HepG2 (cell line): ENCODE measurements around the gene CTNNA2. TPM values are rescaled to one million over a fixed set of nuclear protein-coding genes. Genes with fewer than 3 reads are reported as not detected.

ENCODE experiments used
- ATAC-seq: fragments of 200-7000 bp; cut with Tn5 transposase; 3 replicates; pipeline ENCODE4 v1.9.1; 2020; ENCODE audit warnings: mild to moderate bottlenecking, moderate library complexity
- BruUV-seq: library from RNA; stranded (reverse); fragments of 400-500 nt; replicated peaks from 2 replicates; lab custom pipeline; 2021; lab: Mats Ljungman, UMichigan
- CTCF ChIA-PET: fragments of 300-600 bp; formaldehyde crosslinking; extraction: SDS; loops from one replicate; lab custom pipeline; 2021; ENCODE audit warnings: low total read pairs, inconsistent platforms, low intra/inter-chr PET ratio; lab: Yijun Ruan, JAX
- POLR2A ChIA-PET: fragments of 350-600 bp; sonication (Branson Sonifier 250); formaldehyde crosslinking; loops from one replicate; lab custom pipeline; 2020; ENCODE audit warnings: antibody characterized with exemption, inconsistent platforms; lab: Yijun Ruan, JAX
- DNase-seq: peaks from one replicate; pipeline ENCODE4 v3.0.0-alpha.2; 2015; ENCODE audit warnings: low spot score
- FAIRE-seq: peaks from 3 replicates; lab custom pipeline; 2011; peaks lifted over from hg19 to GRCh38; lab: Jason Lieb, UNC
- H2AFZ ChIP-seq: one replicate; pipeline ENCODE4 v1.6.1; 2011; ENCODE audit warnings: low read length, inconsistent platforms
- H3K27ac ChIP-seq: fragments of 300-600 bp; 3 replicates; pipeline ENCODE4 v1.8.0; 2011; ENCODE audit warnings: mixed run types, mild to moderate bottlenecking, mixed read lengths, low read length, inconsistent platforms; ENCODE audit not compliant: insufficient read depth; ENCODE audit errors: extremely low read length
- H3K27me3 ChIP-seq, 2 experiments: fragments of 200-600 bp in 1 of 2; 2 replicates in 1 of 2; 3 replicates in 1 of 2; pipeline versions ENCODE4 v1.6.0 to v1.8.0; 2011; ENCODE audit warnings: low read length in 2 of 2, mild to moderate bottlenecking in 2 of 2, moderate library complexity in 2 of 2, inconsistent platforms in 1 of 2; ENCODE audit not compliant: insufficient read depth in 2 of 2, control insufficient read depth in 1 of 2
- H3K36me3 ChIP-seq, 2 experiments: fragments of 200-600 bp in 1 of 2; replicated peaks in 1 of 2; 2 replicates in 1 of 2; 3 replicates in 1 of 2; pipeline versions ENCODE4 v1.5.1 to v1.8.0; 2011; ENCODE audit warnings: low read length in 2 of 2, inconsistent platforms in 1 of 2; ENCODE audit not compliant: insufficient read depth in 2 of 2, control insufficient read depth in 1 of 2
- H3K4me1 ChIP-seq: 2 replicates; pipeline ENCODE4 v1.5.1; 2012; ENCODE audit warnings: low read length, inconsistent platforms; ENCODE audit not compliant: insufficient read depth
- H3K4me2 ChIP-seq: 2 replicates; pipeline ENCODE4 v1.6.0; 2011; ENCODE audit warnings: low read depth, low read length, inconsistent platforms
- H3K4me3 ChIP-seq, 3 experiments: fragments of 200-600 bp in 1 of 3; sonication (generic), shearing (Covaris generic) in 1 of 3; replicated peaks in 1 of 3; 2 replicates each; pipeline ENCODE4 v1.5.1; 2011 to 2016; ENCODE audit warnings: low read length in 3 of 3, inconsistent platforms in 2 of 3, low read depth in 2 of 3, mild to moderate bottlenecking in 2 of 3, control low read depth in 1 of 3, mixed read lengths in 1 of 3; ENCODE audit not compliant: insufficient read depth in 1 of 3
- H3K79me2 ChIP-seq: one replicate; pipeline ENCODE4 v1.6.1; 2011; ENCODE audit warnings: low read length, inconsistent platforms; ENCODE audit not compliant: insufficient read depth
- H3K9ac ChIP-seq: 2 replicates; pipeline ENCODE4 v1.6.0; 2011; ENCODE audit warnings: mild to moderate bottlenecking, low read depth, low read length, inconsistent platforms; ENCODE audit not compliant: insufficient read depth
- H3K9me3 ChIP-seq: 2 replicates; pipeline ENCODE4 v1.5.1; 2012; ENCODE audit warnings: mild to moderate bottlenecking, low read length
- H4K20me1 ChIP-seq: 2 replicates; pipeline ENCODE4 v1.6.0; 2011; ENCODE audit warnings: inconsistent platforms, mild to moderate bottlenecking, low read length, moderate library complexity; ENCODE audit not compliant: insufficient read depth
- CCDC6 ChIP-seq: sonication (generic); formaldehyde crosslinking; IDR thresholded peaks from 2 replicates; pipeline ENCODE4 v1.8.1; 2022; ENCODE audit warnings: mild to moderate bottlenecking, missing genetic modification reagents, moderate library complexity
- CEBPB ChIP-seq: IDR thresholded peaks from 2 replicates; pipeline ENCODE4 v1.6.1; 2011; ENCODE audit warnings: low read depth, low read length, improper control_type of control experiment, borderline replicate concordance
- DR1 ChIP-seq: sonication (generic); formaldehyde crosslinking; IDR thresholded peaks from 2 replicates; pipeline ENCODE4 v1.8.0; 2021; ENCODE audit warnings: mild to moderate bottlenecking, missing genetic modification reagents, inconsistent platforms
- KLF13 ChIP-seq: sonication (generic); formaldehyde crosslinking; IDR thresholded peaks from 2 replicates; pipeline ENCODE4 v1.4.0; 2020; ENCODE audit warnings: mild to moderate bottlenecking, missing genetic modification reagents
- MLLT10 ChIP-seq: sonication (generic); formaldehyde crosslinking; IDR thresholded peaks from 2 replicates; pipeline ENCODE4 v1.4.0; 2020; ENCODE audit warnings: missing genetic modification reagents
- NFYB ChIP-seq: sonication (generic); formaldehyde crosslinking; IDR thresholded peaks from 2 replicates; pipeline ENCODE4 v1.4.0; 2020; ENCODE audit warnings: missing genetic modification reagents
- SOX6 ChIP-seq, 2 experiments: fragments of 450-650 bp in 1 of 2; sonication (generic) in 1 of 2; formaldehyde crosslinking in 1 of 2; IDR thresholded peaks; 2 replicates each; pipeline versions ENCODE4 v1.4.0 to v1.6.1; 2017 to 2020; ENCODE audit warnings: antibody characterized with exemption in 1 of 2, mild to moderate bottlenecking in 1 of 2, missing genetic modification reagents in 1 of 2
- ZMYM4 ChIP-seq: sonication (generic); formaldehyde crosslinking; IDR thresholded peaks from 2 replicates; pipeline ENCODE4 v1.8.1; 2023; ENCODE audit warnings: mild to moderate bottlenecking, missing genetic modification reagents
- ZNF652 ChIP-seq: IDR thresholded peaks from 2 replicates; pipeline ENCODE4 v1.6.1; 2016; ENCODE audit warnings: low read depth, borderline replicate concordance
- ZSCAN9 ChIP-seq: IDR thresholded peaks from 2 replicates; pipeline ENCODE4 v1.6.1; 2016; ENCODE audit warnings: borderline replicate concordance
- WGBS: methylation state at CpG from one replicate; pipeline ENCODE4 v1.1.6; 2017; ENCODE audit warnings: low lambda C conversion rate; 5-methylcytosine and 5-hydroxymethylcytosine counted together
- in situ Hi-C: cut with HindIII; loops from 2 replicates; pipeline ENCODE4 v1.10.0; 2017; ENCODE audit warnings: low pct_unique_long_range_greater_than_20kb; ENCODE audit not compliant: extremely low pct_ligation_motif_present
- intact Hi-C: fragments of 100-400 bp; cut with micrococcal nuclease; formaldehyde crosslinking; loops from one replicate; pipeline ENCODE4 v1.10.0; 2022; ENCODE audit not compliant: unreplicated experiment
- polyA plus RNA-seq, 8 experiments: library from polyadenylated mRNA; depleted of rRNA in 3 of 8; stranded (reverse) in 7 of 8; unstranded in 1 of 8; fragments of >200 nt; fragmentation: Illumina TruSeq in 4 of 8; extraction: Trizol in 4 of 8; gene quantifications; 2 replicates each; pipeline versions ENCODE4 v1.2.1 to v1.2.3, GENCODE V29; 2011 to 2016; ENCODE audit warnings: low read depth in 4 of 8, missing spikeins in 1 of 8, mixed read lengths in 1 of 8; ENCODE audit not compliant: insufficient read depth in 1 of 8
- total RNA-seq, 5 experiments: library from RNA; depleted of rRNA; stranded (reverse); fragments of >200 nt; fragmentation: Illumina TruSeq; extraction: Trizol; gene quantifications; 2 replicates each; pipeline ENCODE4 v1.2.3, GENCODE V29; 2016; ENCODE audit warnings: low read depth in 1 of 5
- TF ChIP-seq, protein P1 (sequence below): sonication (generic); formaldehyde crosslinking; IDR thresholded peaks from 2 replicates; pipeline ENCODE4 v1.4.0; 2020; ENCODE audit warnings: mild to moderate bottlenecking, missing genetic modification reagents, borderline replicate concordance
- TF ChIP-seq, protein P2 (sequence below): sonication (generic); formaldehyde crosslinking; IDR thresholded peaks from 2 replicates; pipeline ENCODE4 v1.4.0; 2020; ENCODE audit warnings: missing genetic modification reagents, mild to moderate bottlenecking, borderline replicate concordance

CTNNA2 gene
- total and polyA plus RNA-seq, 2 of the 13 experiments (the other 11 are each of a cell fraction or from before 2014, with no cell fraction given) = not detected

DNA sequence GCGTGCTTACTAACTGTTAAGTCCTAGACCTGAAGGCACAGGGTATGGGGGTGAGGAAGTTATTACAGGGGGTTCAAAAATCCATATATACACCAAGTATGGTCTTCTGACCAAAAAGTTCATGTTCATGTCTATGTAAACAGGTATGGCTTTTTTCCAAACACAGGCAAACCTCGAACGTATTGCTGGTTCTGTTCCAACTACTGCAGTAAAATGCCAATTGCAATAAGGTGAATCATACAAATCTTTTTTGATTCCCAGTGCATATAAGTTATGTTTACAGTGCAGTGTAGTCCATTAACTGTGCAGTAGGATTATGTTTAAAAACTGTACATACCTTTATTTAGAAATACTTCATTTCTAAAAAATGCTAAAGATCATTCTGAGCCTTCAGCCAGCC, 1037.0 kb downstream of the CTNNA2 start (continued):
- TF ChIP-seq ZNF652 (CRISPR knock-in tag) = no peak

DNA sequence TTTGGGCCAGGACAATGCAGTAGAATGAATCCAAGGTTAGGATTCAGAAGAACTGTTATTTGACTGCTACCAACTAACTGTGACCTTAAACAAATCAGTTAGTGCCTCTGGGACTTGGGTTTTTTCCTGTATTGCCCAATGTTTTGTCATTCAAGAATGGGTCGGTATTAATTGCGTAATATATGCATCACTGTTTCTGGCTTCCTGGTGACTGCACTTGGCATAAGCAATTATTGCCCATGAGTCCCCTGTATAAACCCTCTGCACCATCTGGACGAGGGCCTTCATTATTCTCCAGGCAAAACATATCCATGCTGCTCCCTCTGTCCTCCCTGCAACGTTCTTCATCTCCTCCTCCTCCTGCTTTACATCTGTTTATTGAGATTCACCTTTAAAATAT, 1047.5 kb downstream of the CTNNA2 start:
- ChIA-PET CTCF (no interaction called here), POLR2A (no interaction called here)
- H3K79me2 ChIP-seq = no peaks in the 10 kb centered on the region
- no peaks in the 10 kb centered on the region for H3K27me3 ChIP-seq
- no peak overlapping the region for H3K4me3 ChIP-seq
- in situ Hi-C loops (no loop called here), intact Hi-C loops (no loop called here)
- TF ChIP-seq CEBPB (peak; percentile 49; the same call in 1 of the 2 replicates), SOX6 (IDR thresholded peaks at IDR 0.05) (no peak), SOX6 (CRISPR knock-in tag; IDR thresholded peaks at IDR 0.05) (no peak)
- FAIRE-seq (no peak), DNase-seq (no peak), ATAC-seq (no peak)
- H3K4me2 ChIP-seq = no peak overlapping the region
- no peak overlapping the region for H3K9ac ChIP-seq
- H3K9me3 ChIP-seq = peaks cover 87% of the 10 kb centered on the region
- H3K27ac ChIP-seq = no peak overlapping the region
- H3K36me3 ChIP-seq = no peaks in the 10 kb centered on the region
- 7% methylated on average over 4 of the region's 4 CpGs for WGBS
- BruUV-seq = no TSS peak
- H3K4me1 ChIP-seq = no peaks in the 10 kb centered on the region
- H4K20me1 ChIP-seq = no peaks in the 10 kb centered on the region
- H2AFZ ChIP-seq = no peak overlapping the region

DNA sequence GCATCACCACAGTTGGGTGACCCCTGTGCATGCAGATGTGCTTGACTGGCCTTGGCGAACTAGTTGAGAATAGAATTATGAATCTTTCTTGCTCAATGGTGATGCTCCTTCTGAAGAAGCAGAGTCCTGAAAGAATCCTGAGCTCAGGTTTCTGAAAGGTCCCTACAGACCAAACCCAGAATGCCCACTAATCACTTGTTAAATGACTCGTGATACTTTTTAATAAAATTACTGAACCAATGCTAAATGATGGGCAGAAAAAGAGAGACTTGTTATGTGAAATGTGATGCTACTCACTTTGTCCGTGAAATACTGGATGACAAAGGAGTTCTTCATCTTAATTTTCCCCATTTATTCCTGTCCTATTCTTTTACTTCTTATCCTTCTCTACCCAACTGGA, 1055.2 kb downstream of the CTNNA2 start:
- no peaks in the 10 kb centered on the region for H4K20me1 ChIP-seq
- ChIA-PET CTCF (no interaction called here), POLR2A (no interaction called here)
- H3K27ac ChIP-seq = no peak overlapping the region
- H3K27me3 ChIP-seq = no peaks in the 10 kb centered on the region
- no peak overlapping the region for H3K4me3 ChIP-seq
- no TSS peak for BruUV-seq
- H3K4me1 ChIP-seq = no peaks in the 10 kb centered on the region
- DNase-seq (no peak), ATAC-seq (no peak), FAIRE-seq (no peak)
- no peak overlapping the region for H3K4me2 ChIP-seq
- H3K9ac ChIP-seq = no peak overlapping the region
- 25% methylated on average over 3 of the region's 3 CpGs for WGBS
- in situ Hi-C loops (no loop called here), intact Hi-C loops (no loop called here)
- peaks cover 74% of the 10 kb centered on the region for H3K9me3 ChIP-seq
- no peaks in the 10 kb centered on the region for H3K36me3 ChIP-seq
- no peak overlapping the region for H2AFZ ChIP-seq
- H3K79me2 ChIP-seq = no peaks in the 10 kb centered on the region
- TF ChIP-seq NFYB (CRISPR knock-in tag) (no peak), ZSCAN9 (CRISPR knock-in tag) (no peak), DR1 (CRISPR knock-in tag) (no peak), CCDC6 (CRISPR knock-in tag) (no peak), KLF13 (CRISPR knock-in tag) (no peak), ZMYM4 (CRISPR knock-in tag) (no peak), MLLT10 (CRISPR knock-in tag) (no peak)
- TF ChIP-seq, protein P1, sequence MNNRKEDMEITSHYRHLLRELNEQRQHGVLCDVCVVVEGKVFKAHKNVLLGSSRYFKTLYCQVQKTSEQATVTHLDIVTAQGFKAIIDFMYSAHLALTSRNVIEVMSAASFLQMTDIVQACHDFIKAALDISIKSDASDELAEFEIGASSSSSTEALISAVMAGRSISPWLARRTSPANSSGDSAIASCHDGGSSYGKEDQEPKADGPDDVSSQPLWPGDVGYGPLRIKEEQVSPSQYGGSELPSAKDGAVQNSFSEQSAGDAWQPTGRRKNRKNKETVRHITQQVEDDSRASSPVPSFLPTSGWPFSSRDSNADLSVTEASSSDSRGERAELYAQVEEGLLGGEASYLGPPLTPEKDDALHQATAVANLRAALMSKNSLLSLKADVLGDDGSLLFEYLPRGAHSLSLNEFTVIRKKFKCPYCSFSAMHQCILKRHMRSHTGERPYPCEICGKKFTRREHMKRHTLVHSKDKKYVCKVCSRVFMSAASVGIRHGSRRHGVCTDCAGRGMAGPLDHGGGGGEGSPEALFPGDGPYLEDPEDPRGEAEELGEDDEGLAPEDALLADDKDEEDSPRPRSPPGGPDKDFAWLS (CRISPR knock-in tag) = no peak
- TF ChIP-seq, protein P2, sequence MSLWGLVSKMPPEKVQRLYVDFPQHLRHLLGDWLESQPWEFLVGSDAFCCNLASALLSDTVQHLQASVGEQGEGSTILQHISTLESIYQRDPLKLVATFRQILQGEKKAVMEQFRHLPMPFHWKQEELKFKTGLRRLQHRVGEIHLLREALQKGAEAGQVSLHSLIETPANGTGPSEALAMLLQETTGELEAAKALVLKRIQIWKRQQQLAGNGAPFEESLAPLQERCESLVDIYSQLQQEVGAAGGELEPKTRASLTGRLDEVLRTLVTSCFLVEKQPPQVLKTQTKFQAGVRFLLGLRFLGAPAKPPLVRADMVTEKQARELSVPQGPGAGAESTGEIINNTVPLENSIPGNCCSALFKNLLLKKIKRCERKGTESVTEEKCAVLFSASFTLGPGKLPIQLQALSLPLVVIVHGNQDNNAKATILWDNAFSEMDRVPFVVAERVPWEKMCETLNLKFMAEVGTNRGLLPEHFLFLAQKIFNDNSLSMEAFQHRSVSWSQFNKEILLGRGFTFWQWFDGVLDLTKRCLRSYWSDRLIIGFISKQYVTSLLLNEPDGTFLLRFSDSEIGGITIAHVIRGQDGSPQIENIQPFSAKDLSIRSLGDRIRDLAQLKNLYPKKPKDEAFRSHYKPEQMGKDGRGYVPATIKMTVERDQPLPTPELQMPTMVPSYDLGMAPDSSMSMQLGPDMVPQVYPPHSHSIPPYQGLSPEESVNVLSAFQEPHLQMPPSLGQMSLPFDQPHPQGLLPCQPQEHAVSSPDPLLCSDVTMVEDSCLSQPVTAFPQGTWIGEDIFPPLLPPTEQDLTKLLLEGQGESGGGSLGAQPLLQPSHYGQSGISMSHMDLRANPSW (CRISPR knock-in tag) = no peak
